Activated CD8-positive, alpha-beta memory T cell treated with anti-CD3 and anti-CD28 coated beads for 4 hours (primary cell): ENCODE measurements around the gene YARS2.

Experiments used
- DNase-seq, 2 donors: peaks; one replicate each; pipeline ENCODE4 v3.0.0-alpha.2; 2020; ENCODE audit warnings: low read depth in 2 of 2

Gene YARS2

DNA sequence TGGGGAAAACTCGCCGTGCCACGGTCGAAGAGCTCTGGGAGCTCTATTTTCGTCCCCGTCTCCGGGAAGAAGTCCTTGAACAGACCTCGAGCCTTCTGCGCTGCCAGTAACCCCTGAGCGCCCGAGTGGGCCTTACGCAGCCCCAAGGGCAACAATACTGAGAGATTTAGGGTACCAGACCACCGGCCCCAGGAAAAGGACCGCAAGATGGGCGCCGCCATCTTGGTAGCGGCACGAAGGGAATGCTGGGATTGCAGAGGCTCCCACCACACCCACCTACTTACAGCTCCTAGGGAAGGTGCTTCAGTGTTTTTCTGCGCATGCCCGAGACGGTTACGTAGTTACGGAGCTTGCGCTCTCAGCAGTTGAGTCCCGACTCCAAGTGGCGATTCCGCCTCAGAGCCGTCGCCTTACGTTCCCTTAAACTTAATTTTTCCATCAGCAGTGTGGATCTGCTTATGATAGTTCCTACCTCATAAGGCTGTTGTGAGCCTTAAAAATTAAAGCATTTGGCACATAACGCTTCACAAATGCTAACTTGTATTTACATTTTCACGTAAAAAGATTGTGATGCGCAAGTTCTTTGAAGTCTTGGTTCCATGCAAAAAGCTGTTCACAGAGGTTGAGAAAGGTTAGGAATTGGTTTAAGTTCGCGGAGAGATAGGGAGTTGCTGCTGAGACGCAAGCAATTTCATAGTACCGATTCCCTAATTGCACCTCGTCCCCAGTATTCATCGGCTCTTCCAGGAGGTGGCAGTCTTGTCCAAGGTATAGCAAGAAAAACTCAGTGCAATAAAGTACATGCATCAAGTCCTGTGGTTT lies at the start of gene YARS2:
Gene YARS2, minus strand, starts transcription at position 244 of the 822 bp plus-strand sequence. Its CDS starts 23 bp downstream, at position 221.
- DNase-seq: peak; percentile 78 to 87

DNA sequence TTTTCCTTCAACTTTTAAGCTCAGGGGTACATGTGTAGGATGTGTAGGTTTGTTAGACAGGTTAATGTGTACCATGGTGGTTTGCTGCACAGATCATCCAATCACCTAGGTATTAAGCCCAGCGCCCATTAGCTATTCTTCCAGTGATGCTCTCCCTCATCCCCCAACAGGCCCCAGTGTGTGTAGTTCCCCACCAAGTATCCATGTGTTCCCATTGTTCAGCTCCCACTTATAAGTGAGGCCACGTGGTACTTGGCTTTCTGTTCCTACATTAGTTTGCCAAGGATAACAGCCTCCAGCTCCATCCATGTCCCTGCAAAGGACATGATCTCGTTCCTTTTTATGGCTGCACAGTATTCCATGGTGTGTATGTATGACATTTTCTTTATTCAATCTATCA lies 48.6 kb upstream of the YARS2 start:
- DNase-seq: no peak

DNA sequence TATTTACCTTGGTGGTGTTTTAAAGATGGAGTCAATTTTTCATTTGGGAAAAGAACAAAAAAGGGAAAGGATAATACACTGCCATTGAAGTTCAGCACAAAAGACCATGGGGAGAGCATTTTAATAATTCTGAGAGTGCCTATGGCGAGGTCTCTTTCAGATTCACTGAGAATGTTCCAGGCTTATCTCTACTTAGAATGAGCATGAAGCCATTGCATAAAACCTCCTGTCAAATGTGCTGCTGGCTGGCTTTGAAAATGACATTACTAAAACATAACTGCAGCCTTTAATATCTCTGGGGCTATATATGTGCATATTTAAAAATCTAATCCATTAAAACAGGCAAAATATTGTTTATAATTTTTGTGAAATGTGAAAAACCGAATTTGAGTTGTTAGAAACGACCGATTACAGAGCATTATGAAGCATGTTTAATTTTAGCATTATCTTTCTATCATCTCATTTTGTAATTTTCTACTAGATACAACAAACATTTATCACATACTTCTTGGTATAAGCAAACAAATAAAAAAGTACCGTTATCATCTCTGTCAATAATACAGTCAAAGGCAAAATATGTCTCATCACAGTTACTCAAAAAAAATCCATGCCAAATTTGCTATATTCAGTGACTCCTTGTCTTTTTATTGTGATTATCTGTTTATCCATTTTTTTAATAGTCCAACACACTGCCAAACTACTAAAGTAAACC lies 45.7 kb upstream of the YARS2 start:
- no peak for DNase-seq

DNA sequence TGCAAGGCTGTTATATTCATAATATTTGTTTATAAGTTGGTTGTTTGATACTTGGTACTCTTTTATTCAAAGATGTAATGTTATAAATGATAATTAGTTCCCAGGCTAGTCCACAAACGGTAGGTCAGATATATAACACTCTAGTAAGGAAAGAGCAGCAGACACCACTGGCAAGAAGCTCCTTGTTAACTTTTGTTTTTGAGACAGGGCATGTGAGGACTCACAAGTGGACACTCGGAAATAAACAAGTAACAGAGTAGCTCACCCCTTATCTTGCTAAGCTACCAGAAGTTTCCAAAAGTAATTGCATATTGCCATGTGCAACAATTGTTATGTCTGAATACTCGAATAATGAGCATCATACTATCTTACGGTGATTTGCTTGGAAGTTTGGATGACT lies 38.6 kb upstream of the YARS2 start:
- DNase-seq: no peak

DNA sequence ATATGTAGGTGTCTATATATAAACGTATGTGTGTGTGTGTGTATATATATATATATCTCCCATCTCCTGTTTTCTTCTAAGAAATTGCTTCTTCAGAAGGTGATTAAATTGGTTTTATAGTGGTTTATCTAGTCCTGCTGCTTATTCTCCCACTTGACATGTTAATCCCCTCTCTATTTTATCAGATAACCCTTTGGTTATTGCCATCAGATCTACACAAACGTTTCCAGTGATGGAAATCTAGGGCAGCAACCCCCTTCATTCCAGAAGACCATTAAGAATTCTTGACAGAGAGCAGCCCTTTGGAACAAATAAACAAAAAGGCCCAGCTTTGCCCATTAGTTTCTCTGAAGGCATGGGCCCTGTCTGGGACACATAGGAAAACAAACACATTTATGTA lies 34.2 kb upstream of the YARS2 start:
- DNase-seq: no peak

DNA sequence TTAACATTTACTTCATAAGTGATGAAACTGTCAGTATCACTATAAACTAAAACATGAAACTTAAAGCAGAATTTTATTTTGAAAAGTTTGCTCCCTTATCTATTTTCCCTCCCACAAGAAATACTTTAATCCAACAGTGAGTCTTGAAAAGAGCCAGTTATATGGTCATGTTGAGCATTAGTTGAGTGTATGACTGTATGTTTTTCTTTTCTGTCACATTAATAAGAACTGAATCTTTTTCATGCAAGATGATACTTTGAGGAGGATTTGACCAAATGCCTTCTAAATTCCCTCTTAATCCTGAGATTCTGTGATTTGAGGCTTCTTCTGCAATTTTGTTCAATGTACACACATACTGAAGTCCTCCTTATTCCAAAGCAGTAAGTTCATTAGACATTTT lies 33.7 kb upstream of the YARS2 start:
- DNase-seq: no peak

DNA sequence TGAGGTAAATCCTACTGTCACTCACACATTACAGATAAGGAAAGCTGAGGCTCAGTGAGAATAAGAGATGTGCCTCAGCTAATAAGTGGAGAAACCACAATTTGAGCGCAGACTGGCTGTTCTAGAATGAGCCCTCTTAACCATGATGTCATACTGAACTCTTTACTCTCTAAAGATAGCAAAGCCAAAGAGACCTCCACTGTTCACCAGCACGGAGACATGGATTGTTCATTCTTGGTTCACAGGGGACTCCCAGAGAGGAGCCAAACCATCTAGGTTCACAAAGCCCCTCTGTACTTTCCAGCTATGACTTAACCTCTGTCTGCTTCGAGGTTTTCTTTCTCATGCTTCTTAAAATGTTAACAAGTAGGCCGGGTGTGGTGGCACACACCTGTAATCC lies 32.7 kb upstream of the YARS2 start:
- no peak for DNase-seq

DNA sequence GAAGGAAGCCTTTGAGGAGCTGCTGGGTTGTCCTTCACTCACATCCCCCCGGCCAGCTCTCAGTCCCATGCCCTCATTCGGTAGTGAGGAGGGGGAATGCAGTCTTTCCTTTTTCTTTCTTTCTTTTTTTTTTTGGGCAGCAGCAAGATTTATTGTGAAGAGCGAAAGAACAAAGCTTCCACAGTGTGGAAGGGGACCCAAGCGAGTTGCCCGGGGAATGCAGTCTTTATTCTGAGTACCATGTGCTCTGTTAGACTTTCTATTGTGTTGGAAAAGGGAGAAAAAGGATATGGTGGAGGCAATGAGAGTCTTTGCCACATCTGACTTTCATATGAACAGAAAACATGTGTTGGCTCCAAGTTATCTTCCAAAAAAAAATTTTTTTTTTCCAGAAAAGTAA lies 29.9 kb upstream of the YARS2 start:
- no peak for DNase-seq

DNA sequence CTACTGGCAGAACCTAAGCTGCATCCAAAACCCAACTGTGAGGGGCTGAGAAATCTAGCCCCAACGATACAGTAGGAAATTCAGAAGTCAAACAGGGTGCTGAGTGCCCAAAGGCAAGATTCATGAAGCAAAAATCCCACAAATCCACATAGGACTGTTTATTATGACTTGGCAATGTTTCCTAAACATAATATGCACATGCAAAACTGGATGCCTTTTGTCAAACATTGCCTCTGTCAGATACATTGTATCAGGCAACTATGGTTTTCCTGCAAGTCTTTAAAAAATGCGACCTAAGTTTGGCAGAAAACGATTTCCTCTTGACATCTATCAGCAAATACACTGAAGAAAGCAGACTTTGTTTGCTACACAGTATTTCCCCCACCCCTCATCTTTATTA lies 27.3 kb upstream of the YARS2 start:
- no peak for DNase-seq

DNA sequence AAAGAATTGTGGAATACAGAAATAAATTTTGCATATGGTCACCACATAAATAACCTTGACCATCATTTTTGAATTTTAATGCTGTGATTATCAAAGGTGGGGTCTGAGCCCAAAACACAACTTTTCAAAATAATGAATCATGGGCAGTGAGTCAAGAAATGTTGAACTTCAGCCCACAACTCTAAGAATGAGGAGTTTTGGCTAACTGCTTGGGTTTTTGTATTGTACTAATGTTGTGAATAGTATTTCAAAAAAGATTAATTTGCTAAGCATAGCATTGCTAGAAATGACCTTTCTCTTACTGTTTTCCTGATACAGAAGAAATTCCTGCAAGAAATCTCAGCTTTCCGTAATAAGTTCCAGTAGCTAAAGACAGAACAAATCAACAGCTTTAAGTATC lies 24.4 kb upstream of the YARS2 start:
- no peak for DNase-seq

DNA sequence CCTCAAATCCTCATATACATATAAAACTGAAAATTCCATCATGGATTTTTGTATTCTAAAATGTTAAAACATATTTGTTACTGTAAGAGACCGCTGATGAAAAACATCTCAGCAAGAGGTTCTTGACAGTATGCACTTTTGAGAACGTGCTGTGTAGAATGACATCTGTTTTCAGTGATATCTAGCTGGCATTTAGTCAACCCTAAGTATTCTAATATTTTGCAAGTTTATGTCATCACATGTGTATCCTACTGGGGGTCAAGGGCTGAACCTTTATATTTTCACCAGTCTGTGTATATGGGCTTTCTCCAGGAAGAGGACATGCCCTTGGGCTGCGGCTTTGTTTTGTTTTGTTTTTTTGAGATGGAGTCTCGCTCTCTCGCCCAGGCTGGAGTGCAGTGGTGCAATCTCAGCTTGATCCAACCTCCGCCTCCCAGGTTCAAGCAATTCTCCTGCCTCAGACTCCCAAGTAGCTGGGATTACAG lies 22.0 kb upstream of the YARS2 start:
- DNase-seq: no peak

DNA sequence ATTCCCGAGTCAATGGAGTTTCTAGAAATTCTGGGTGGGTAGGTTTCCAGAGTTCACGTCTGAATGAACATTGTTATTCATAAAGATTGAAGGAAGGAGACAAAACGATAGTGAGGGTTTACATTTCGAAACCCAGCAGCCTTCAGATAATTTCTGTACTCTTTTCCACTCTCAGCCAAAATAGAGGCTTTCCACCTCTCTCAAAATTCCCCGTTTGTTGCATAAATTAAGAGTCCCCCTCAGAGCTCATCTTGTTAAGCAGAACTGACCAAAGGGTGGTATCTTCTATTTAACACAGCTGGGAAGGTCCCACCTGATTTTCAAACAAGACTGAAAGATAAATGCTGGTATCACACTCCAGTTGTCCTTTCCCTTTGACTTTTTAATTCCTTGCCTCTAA lies 21.5 kb upstream of the YARS2 start:
- no peak for DNase-seq

DNA sequence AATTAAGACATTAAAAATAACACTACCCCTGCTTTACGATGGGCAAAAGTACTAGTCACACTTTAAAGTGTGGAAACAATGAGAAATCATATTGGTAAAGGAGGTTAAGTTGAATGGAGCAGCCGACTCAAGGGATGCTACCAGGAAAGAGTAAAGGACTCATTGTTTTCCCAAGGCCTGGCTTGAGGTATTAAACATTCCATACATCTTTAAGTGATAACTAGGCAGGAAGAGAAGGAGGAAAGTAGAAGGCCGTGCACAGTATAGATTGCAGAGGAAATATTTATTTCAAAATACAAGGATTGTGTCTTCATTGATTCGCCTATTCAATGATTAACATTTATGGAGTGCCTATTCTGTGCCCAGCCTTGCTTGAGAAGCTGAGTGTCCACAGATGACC lies 20.6 kb upstream of the YARS2 start:
- DNase-seq: no peak

DNA sequence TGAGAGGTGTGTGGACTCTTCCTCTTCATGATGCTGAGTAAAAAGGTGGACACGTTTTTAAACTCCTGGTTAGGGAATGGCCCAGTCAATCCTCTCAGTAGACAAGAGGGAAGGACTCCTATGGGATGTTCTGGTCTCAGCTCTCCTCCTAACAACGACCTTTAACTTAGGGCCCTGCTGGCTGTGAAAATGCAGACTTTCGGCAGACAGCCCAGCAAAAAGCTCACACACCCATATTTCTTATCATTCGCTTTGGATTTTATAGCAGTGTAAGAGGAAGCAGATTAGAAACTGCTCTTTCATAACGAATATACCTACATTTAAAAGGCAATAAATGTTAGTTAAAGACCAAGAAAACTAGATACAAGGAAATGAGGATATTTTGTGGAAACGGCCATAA lies 18.0 kb upstream of the YARS2 start:
- no peak for DNase-seq

DNA sequence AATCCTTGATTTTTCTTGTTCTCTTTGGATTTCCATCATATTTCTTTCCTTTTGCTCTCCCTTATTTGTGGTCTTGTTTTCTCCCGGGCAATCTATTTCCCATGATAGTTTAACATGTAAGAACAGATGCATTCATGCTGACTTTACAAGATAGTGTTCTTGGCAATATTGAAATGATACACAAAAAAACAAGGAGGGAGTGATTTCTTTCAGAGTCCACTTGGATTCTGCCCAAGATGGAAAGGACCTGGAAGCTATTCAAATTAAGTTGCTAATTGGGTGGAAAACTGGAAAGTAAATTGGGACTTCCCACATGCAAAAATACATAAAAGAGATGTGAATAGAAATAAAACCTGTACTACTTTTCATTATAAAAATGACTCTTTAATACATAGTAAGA lies 14.4 kb upstream of the YARS2 start:
- no peak for DNase-seq

DNA sequence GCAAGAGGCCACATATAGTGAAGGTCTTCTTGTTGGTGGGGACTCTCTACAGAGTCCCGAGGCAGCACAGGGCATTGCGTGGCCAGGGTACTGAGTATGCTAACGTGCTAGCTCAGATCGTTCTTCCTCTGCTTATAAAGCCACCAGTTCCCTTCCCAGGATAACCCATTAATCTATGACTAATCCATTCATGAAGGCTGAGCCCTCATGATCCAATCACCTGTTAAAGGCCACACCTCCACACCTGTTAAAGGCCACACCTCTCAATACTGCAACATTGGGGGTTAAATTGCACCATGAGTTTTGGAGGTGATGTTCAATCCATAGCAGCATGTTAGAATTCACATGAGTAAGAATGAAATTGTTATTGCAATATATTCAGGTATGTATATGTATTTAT lies 12.8 kb upstream of the YARS2 start:
- DNase-seq: no peak

DNA sequence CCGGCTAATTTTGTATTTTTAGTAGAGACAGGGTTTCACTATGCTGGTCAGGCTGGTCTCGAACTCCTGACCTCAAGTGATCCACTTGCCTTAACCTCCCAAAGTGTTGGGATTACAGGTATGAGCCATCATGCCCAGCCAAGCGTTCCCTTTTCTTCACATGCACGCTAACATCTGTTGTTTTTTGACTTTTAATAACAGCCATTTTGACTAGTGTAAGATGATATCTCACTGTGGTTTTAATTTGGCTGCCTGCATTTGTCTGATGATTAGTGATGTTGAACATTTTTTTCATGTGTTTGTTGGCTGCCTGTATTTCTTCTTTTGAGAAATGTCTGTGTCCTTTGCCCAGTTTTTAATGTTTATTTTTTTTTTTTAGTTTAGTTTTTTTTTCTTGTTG lies 10.2 kb upstream of the YARS2 start:
- DNase-seq: no peak

DNA sequence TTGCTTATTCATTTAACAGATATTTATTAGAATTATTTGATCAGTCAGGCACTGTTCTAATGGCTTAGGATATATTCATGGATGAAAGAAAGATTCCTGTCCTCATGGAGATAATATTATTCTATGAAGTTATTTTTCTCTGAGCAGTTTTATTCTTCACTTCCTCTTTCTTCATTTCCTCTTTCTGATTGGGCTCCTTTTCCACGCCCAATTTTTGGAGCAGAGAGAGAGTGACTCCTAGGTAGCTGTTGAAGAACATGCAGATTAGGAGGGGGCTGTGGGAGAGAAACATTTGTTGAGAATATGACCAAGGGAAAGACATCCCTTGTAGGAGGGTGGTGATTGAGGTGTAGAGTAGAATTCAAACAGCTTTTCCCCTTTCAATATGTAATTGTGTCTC lies 6.0 kb upstream of the YARS2 start:
- no peak for DNase-seq

DNA sequence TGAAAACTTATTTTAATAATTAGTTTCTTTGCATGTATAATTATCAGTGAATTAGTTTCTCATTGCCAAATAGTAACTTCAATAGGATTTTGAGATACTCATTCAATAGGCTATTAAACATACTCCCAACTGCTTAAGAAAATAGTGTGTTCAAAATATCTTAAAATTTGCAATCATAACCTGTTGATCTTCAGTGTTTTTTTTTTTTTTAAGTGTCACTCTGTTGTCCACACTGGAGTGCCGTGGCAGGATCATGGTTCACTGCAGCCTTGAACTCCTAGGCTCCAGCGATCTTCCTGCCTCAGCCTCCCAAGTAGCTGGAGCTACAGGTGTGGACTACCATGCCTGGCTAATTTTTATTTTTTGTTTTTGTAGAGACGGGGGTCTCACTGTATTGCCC lies 1.5 kb upstream of the YARS2 start:
- DNase-seq: no peak

DNA sequence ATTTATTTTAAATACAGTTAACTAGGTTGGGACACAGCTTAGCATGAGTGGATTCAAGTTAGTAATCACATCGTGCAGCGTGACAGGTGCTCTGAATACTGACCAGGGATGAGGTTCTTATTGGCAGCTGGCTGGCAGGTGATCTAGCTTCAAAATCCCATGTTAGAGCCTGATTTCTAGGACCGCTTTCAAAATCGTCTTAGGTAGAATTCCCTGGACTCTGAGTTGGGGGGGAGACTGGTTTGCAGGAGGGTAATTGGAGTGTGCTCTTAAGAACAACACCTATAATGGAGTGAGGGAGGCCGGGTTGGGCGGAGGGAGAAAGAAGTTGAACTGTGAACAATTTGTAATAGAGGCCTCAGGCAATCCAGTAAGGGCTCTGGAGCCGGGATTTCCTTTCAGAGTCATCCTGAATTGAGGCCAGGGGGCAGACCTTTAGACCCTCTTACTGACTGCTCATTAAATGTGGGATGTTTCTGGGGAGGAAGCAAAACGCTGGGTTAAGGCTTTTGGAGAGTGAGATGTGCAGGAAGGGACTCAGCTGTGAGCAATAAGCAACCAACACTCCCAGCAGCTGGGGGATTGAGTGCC lies 874 bp upstream of the YARS2 start:
- no peak for DNase-seq

DNA sequence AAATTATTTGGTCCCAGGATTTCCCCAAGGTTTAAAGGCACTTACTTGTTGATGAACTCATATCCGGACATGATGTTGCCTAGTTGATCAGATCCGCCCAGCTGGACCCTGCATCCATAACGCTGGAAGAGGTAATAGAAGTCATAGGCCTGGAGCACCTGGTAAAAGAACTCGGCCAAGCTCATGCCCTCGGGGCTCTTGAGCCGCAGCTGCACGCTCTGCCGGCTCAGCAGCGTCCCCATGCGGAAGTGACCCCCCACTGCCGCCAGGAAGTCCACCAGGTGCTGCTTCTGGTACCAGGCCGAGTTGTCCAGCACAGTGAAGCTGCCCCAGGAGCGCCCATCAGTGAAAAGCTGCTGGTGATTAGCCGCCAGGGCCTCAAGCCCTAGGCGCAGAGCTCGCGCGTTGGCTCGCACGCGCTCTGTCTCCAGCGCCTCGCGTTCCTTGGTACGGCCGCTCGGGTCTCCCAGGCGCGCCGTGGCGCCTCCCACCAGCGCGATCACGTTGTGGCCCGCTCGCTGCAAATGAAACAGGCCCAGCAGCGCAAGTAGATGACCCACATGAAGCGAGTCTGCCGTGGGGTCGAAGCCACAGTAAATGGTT lies 545 bp downstream of the YARS2 start:
- DNase-seq: peak; percentile 19 to 28

DNA sequence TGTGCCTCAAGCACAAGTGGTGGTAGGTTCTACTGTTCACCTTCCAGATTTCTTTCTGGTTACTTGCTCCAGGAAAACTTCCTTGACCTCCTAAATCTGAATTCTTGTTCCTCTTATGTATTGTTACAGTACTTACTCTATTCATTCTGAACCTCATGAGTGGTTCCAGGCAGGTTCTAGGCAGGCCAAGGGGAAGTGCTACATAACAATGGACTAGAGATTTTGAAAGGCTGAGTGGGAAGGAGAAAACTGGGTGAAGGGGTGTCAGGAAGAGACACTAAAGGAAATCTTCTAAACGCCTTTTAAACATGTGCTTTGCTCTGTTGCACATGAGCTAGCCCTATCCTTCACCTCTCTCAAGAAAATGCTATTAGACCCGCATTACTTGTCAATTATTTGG lies 1.6 kb downstream of the YARS2 start:
- no peak for DNase-seq

DNA sequence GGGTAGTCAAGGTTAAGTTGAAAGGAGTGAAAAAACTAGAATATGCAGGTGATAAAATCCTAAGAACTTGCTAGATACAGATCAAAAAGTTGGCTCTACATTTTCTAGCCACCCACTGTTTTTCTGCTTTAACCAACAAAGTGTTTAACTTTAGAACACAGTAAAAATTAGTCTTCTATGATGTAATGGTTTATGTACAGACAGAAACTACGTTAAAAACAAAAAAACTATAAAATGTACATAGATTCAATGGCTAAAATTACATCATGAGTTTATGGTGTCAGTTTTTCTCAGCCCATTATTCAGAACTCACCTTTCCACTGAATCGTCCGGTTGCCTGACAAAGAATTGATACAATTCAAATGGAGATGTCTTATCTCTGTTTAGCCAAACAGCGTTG lies 2.1 kb downstream of the YARS2 start:
- DNase-seq: no peak
